HepG2 (cell line): ENCODE measurements around the gene EPHB6. TPM values are rescaled to one million over a fixed set of nuclear protein-coding genes. Genes with fewer than 3 reads are reported as not detected.

ENCODE experiments used
- ATAC-seq: fragments of 200-7000 bp; cut with Tn5 transposase; 3 replicates; pipeline ENCODE4 v1.9.1; 2020; ENCODE audit warnings: mild to moderate bottlenecking, moderate library complexity
- BruUV-seq: library from RNA; stranded (reverse); fragments of 400-500 nt; replicated peaks from 2 replicates; lab custom pipeline; 2021; lab: Mats Ljungman, UMichigan
- CTCF ChIA-PET: fragments of 300-600 bp; formaldehyde crosslinking; extraction: SDS; loops from one replicate; lab custom pipeline; 2021; ENCODE audit warnings: low total read pairs, inconsistent platforms, low intra/inter-chr PET ratio; lab: Yijun Ruan, JAX
- POLR2A ChIA-PET: fragments of 350-600 bp; sonication (Branson Sonifier 250); formaldehyde crosslinking; loops from one replicate; lab custom pipeline; 2020; ENCODE audit warnings: antibody characterized with exemption, inconsistent platforms; lab: Yijun Ruan, JAX
- DNase-seq: peaks from one replicate; pipeline ENCODE4 v3.0.0-alpha.2; 2015; ENCODE audit warnings: low spot score
- FAIRE-seq: peaks from 3 replicates; lab custom pipeline; 2011; peaks lifted over from hg19 to GRCh38; lab: Jason Lieb, UNC
- H2AFZ ChIP-seq: one replicate; pipeline ENCODE4 v1.6.1; 2011; ENCODE audit warnings: low read length, inconsistent platforms
- H3K27ac ChIP-seq: fragments of 300-600 bp; 3 replicates; pipeline ENCODE4 v1.8.0; 2011; ENCODE audit warnings: mixed run types, mild to moderate bottlenecking, mixed read lengths, low read length, inconsistent platforms; ENCODE audit not compliant: insufficient read depth; ENCODE audit errors: extremely low read length
- H3K27me3 ChIP-seq, 2 experiments: fragments of 200-600 bp in 1 of 2; 2 replicates in 1 of 2; 3 replicates in 1 of 2; pipeline versions ENCODE4 v1.6.0 to v1.8.0; 2011; ENCODE audit warnings: low read length in 2 of 2, mild to moderate bottlenecking in 2 of 2, moderate library complexity in 2 of 2, inconsistent platforms in 1 of 2; ENCODE audit not compliant: insufficient read depth in 2 of 2, control insufficient read depth in 1 of 2
- H3K36me3 ChIP-seq, 2 experiments: fragments of 200-600 bp in 1 of 2; replicated peaks in 1 of 2; 2 replicates in 1 of 2; 3 replicates in 1 of 2; pipeline versions ENCODE4 v1.5.1 to v1.8.0; 2011; ENCODE audit warnings: low read length in 2 of 2, inconsistent platforms in 1 of 2; ENCODE audit not compliant: insufficient read depth in 2 of 2, control insufficient read depth in 1 of 2
- H3K4me1 ChIP-seq: 2 replicates; pipeline ENCODE4 v1.5.1; 2012; ENCODE audit warnings: low read length, inconsistent platforms; ENCODE audit not compliant: insufficient read depth
- H3K4me2 ChIP-seq: 2 replicates; pipeline ENCODE4 v1.6.0; 2011; ENCODE audit warnings: low read depth, low read length, inconsistent platforms
- H3K4me3 ChIP-seq, 3 experiments: fragments of 200-600 bp in 1 of 3; sonication (generic), shearing (Covaris generic) in 1 of 3; replicated peaks in 1 of 3; 2 replicates each; pipeline ENCODE4 v1.5.1; 2011 to 2016; ENCODE audit warnings: low read length in 3 of 3, inconsistent platforms in 2 of 3, low read depth in 2 of 3, mild to moderate bottlenecking in 2 of 3, control low read depth in 1 of 3, mixed read lengths in 1 of 3; ENCODE audit not compliant: insufficient read depth in 1 of 3
- H3K79me2 ChIP-seq: one replicate; pipeline ENCODE4 v1.6.1; 2011; ENCODE audit warnings: low read length, inconsistent platforms; ENCODE audit not compliant: insufficient read depth
- H3K9ac ChIP-seq: 2 replicates; pipeline ENCODE4 v1.6.0; 2011; ENCODE audit warnings: mild to moderate bottlenecking, low read depth, low read length, inconsistent platforms; ENCODE audit not compliant: insufficient read depth
- H3K9me3 ChIP-seq: 2 replicates; pipeline ENCODE4 v1.5.1; 2012; ENCODE audit warnings: mild to moderate bottlenecking, low read length
- H4K20me1 ChIP-seq: 2 replicates; pipeline ENCODE4 v1.6.0; 2011; ENCODE audit warnings: inconsistent platforms, mild to moderate bottlenecking, low read length, moderate library complexity; ENCODE audit not compliant: insufficient read depth
- DNMT1 ChIP-seq: sonication (generic); formaldehyde crosslinking; IDR thresholded peaks from 2 replicates; pipeline ENCODE4 v1.5.1; 2020; ENCODE audit warnings: mild to moderate bottlenecking, missing genetic modification reagents
- GABPB1 ChIP-seq: IDR thresholded peaks from 2 replicates; pipeline ENCODE4 v1.6.1; 2016; ENCODE audit warnings: mild to moderate bottlenecking, missing genetic modification reagents, moderate library complexity, missing compliant biosample characterization
- GATAD2A ChIP-seq: IDR thresholded peaks from 2 replicates; pipeline ENCODE4 v1.6.1; 2016
- HNRNPL ChIP-seq: fragments of 200-400 bp; formaldehyde crosslinking; IDR thresholded peaks from 2 replicates; pipeline ENCODE4 v1.6.1; 2017; ENCODE audit warnings: mild to moderate bottlenecking, low read depth, low read length
- KLF11 ChIP-seq: IDR thresholded peaks from 2 replicates; pipeline ENCODE4 v1.6.1; 2016; ENCODE audit warnings: missing compliant biosample characterization
- MAX ChIP-seq: IDR thresholded peaks from 2 replicates; pipeline ENCODE4 v1.6.1; 2012; ENCODE audit warnings: inconsistent platforms
- MLLT10 ChIP-seq: sonication (generic); formaldehyde crosslinking; IDR thresholded peaks from 2 replicates; pipeline ENCODE4 v1.4.0; 2020; ENCODE audit warnings: missing genetic modification reagents
- MXD1 ChIP-seq: sonication (generic); formaldehyde crosslinking; IDR thresholded peaks from 2 replicates; pipeline ENCODE4 v1.4.0; 2020; ENCODE audit warnings: mild to moderate bottlenecking, missing genetic modification reagents
- NFRKB ChIP-seq: fragments of 450-650 bp; IDR thresholded peaks from 2 replicates; pipeline ENCODE4 v1.6.1; 2017
- NR2F2 ChIP-seq: IDR thresholded peaks from 2 replicates; pipeline ENCODE4 v1.6.1; 2012; ENCODE audit warnings: low read depth, inconsistent platforms, borderline replicate concordance
- PHB2 ChIP-seq: fragments of 450-650 bp; IDR thresholded peaks from 2 replicates; pipeline ENCODE4 v1.6.1; 2018; ENCODE audit not compliant: partially characterized antibody
- SIN3B ChIP-seq: fragments of 150-350 bp; IDR thresholded peaks from 2 replicates; pipeline ENCODE4 v1.6.1; 2014; ENCODE audit warnings: low read length
- SMARCC2 ChIP-seq: fragments of 450-650 bp; IDR thresholded peaks from 2 replicates; pipeline ENCODE4 v1.6.1; 2017; ENCODE audit warnings: antibody characterized with exemption, mild to moderate bottlenecking
- SNAPC5 ChIP-seq: sonication (generic); formaldehyde crosslinking; IDR thresholded peaks from 2 replicates; pipeline ENCODE4 v1.8.1; 2023; ENCODE audit warnings: mild to moderate bottlenecking, missing genetic modification reagents, borderline replicate concordance
- ZFP36 ChIP-seq: fragments of 150-350 bp; IDR thresholded peaks from 2 replicates; pipeline ENCODE4 v1.6.1; 2018; ENCODE audit warnings: borderline replicate concordance, low read length, low read depth; ENCODE audit not compliant: partially characterized antibody
- ZNF276 ChIP-seq: sonication (generic); formaldehyde crosslinking; IDR thresholded peaks from 2 replicates; pipeline ENCODE4 v1.4.0; 2020; ENCODE audit warnings: mild to moderate bottlenecking, low read depth, missing genetic modification reagents
- ZNF414 ChIP-seq: sonication (generic); formaldehyde crosslinking; IDR thresholded peaks from 2 replicates; pipeline ENCODE4 v1.5.0; 2020; ENCODE audit warnings: missing genetic modification reagents
- ZNF782 ChIP-seq: sonication (generic); formaldehyde crosslinking; IDR thresholded peaks from 2 replicates; pipeline ENCODE4 v1.4.0; 2020; ENCODE audit warnings: missing genetic modification reagents, mild to moderate bottlenecking, borderline replicate concordance
- ZNF841 ChIP-seq: sonication (generic); formaldehyde crosslinking; IDR thresholded peaks from 2 replicates; pipeline ENCODE4 v1.8.1; 2023; ENCODE audit warnings: missing genetic modification reagents, borderline replicate concordance
- WGBS: methylation state at CpG from one replicate; pipeline ENCODE4 v1.1.6; 2017; ENCODE audit warnings: low lambda C conversion rate; 5-methylcytosine and 5-hydroxymethylcytosine counted together
- in situ Hi-C: cut with HindIII; loops from 2 replicates; pipeline ENCODE4 v1.10.0; 2017; ENCODE audit warnings: low pct_unique_long_range_greater_than_20kb; ENCODE audit not compliant: extremely low pct_ligation_motif_present
- intact Hi-C: fragments of 100-400 bp; cut with micrococcal nuclease; formaldehyde crosslinking; loops from one replicate; pipeline ENCODE4 v1.10.0; 2022; ENCODE audit not compliant: unreplicated experiment
- polyA plus RNA-seq, 8 experiments: library from polyadenylated mRNA; depleted of rRNA in 3 of 8; stranded (reverse) in 7 of 8; unstranded in 1 of 8; fragments of >200 nt; fragmentation: Illumina TruSeq in 4 of 8; extraction: Trizol in 4 of 8; gene quantifications; 2 replicates each; pipeline versions ENCODE4 v1.2.1 to v1.2.3, GENCODE V29; 2011 to 2016; ENCODE audit warnings: low read depth in 4 of 8, missing spikeins in 1 of 8, mixed read lengths in 1 of 8; ENCODE audit not compliant: insufficient read depth in 1 of 8
- total RNA-seq, 5 experiments: library from RNA; depleted of rRNA; stranded (reverse); fragments of >200 nt; fragmentation: Illumina TruSeq; extraction: Trizol; gene quantifications; 2 replicates each; pipeline ENCODE4 v1.2.3, GENCODE V29; 2016; ENCODE audit warnings: low read depth in 1 of 5

EPHB6 gene
- total and polyA plus RNA-seq, 2 of the 13 experiments (the other 11 are each of a cell fraction or from before 2014, with no cell fraction given): not detected

GRCh38 chr7:142855756-142856564 is 1.1 kb downstream of the EPHB6 start:
- Histone ChIP-seq H3K27ac (no peak overlapping the region), H3K9ac (no peak overlapping the region), H3K4me2 (no peak overlapping the region), H4K20me1 (no peaks in the 10 kb centered on the region), H3K4me3 (no peak overlapping the region), H3K79me2 (no peaks in the 10 kb centered on the region), H3K36me3 (no peaks in the 10 kb centered on the region), H2AFZ (no peak overlapping the region), H3K9me3 (no peaks in the 10 kb centered on the region), H3K4me1 (no peaks in the 10 kb centered on the region), H3K27me3 (peaks cover 1 to 40% of the 10 kb centered on the region in 2 experiments; a peak in 3 of 5 replicates)
- 24% methylated on average over 11 of the region's 12 CpGs for WGBS
- DNase-seq (no peak), FAIRE-seq (no peak), ATAC-seq (peak; percentile 7; the same call in 1 of the 3 replicates)
- ChIA-PET CTCF (no interaction called here), POLR2A (no interaction called here)
- in situ Hi-C loops (no loop called here), intact Hi-C loops (loop anchor here (2.0 kb wide), 1 partner anchor 359 kb away; no protein-coding TSS in a partner anchor)
- no TSS peak for BruUV-seq
- TF ChIP-seq ZNF414 (CRISPR knock-in tag) (no peak), NR2F2 (no peak), ZFP36 (no peak), HNRNPL (no peak), NFRKB (no peak), MLLT10 (CRISPR knock-in tag) (no peak), PHB2 (no peak), SIN3B (no peak), ZNF276 (no peak), GATAD2A (CRISPR knock-in tag) (no peak), GABPB1 (CRISPR knock-in tag) (no peak), SMARCC2 (no peak), KLF11 (CRISPR knock-in tag) (no peak), SNAPC5 (CRISPR knock-in tag) (no peak), DNMT1 (CRISPR knock-in tag) (no peak), ZNF782 (no peak), ZNF841 (CRISPR knock-in tag) (no peak), MXD1 (no peak), MAX (no peak)
